ENCODE measurements around the gene SLC22A12.

SLC22A12 gene

DNA sequence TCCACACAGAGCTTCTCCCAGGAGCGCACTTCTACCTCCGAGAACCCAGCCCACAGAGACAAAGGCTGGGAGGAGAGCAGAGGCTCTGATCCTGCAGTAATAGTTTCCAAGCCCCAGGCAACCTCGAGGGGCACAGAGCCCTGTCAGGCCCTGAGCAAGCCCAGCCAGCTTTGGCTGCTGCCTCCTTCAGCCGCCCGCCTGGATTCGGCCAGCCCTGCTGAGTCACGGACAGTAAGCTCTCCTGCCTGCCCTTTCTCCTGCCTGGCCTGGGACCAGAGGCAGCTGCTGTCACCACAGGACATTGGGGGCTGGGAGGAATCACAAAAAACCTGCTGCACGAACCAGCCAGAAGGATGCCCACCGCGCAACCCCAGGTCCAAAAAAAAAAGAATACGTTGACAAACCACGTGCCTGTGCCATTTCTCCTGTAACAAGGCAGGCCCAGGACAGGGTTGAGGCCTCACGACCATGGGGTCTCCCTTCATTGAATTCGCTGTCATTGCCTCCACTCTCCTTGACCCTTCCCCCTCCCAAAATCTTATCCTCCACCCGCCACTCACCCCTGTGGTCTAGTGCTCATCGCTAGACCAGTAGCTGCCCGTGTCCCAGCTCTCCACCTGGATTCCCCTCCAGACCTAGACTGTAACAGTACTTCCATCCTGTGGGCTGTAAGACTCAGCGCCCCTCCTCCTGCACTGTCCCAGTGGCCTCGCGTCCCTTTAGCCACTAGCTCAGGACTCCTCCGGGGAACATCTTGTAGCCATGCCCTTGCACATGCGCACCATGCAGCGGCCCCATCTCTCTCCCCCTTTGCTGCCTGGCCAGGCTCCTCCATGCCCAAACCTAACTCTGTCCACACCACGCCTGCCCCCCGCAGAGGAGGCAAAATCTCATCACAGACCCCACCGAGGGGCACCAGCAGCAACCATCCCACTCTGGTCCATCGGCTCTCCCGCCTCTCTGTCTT is 7.4 kb upstream of the SLC22A12 start:
- H3K36me3 ChIP-seq = no peaks in the 10 kb centered on the region
- H3K27me3 ChIP-seq = no peaks in the 10 kb centered on the region
- TF ChIP-seq, protein P1, sequence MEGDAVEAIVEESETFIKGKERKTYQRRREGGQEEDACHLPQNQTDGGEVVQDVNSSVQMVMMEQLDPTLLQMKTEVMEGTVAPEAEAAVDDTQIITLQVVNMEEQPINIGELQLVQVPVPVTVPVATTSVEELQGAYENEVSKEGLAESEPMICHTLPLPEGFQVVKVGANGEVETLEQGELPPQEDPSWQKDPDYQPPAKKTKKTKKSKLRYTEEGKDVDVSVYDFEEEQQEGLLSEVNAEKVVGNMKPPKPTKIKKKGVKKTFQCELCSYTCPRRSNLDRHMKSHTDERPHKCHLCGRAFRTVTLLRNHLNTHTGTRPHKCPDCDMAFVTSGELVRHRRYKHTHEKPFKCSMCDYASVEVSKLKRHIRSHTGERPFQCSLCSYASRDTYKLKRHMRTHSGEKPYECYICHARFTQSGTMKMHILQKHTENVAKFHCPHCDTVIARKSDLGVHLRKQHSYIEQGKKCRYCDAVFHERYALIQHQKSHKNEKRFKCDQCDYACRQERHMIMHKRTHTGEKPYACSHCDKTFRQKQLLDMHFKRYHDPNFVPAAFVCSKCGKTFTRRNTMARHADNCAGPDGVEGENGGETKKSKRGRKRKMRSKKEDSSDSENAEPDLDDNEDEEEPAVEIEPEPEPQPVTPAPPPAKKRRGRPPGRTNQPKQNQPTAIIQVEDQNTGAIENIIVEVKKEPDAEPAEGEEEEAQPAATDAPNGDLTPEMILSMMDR (IDR thresholded peaks at IDR 0.05) = no peak
- H3K4me3 ChIP-seq = no peak overlapping the region
- H3K4me1 ChIP-seq = peaks cover 0 to 8% (median 2%) of the 10 kb centered on the region in 4 donors
- H3K9me3 ChIP-seq = peaks cover 0 to 9% (median 4%) of the 10 kb centered on the region in 3 donors
- no peak overlapping the region for H3K27ac ChIP-seq
- DNase-seq = peak in 1 of 2 donors; percentile 56
- intact Hi-C loops (cut with DNase I; ENCODE audit: low total_unique reads) = no loop called here

DNA sequence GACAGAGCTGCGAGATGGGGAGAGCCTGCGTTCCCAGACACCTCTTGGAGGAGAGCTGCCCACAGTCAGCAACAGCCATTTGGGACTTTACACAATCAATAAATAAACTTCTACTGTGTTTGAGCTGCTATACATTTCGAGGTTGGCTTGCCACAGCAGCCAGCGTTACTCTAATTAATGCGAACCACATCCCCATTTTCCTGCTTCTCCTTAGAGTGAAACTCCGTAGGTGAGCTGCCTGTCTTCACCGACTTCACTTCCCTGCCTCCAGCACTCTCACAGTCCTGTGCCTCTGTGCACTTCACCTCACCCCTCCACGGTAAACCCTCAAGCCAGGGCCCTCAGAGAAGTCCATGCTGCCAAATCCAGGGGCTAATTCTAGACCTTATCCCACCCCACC is 5.9 kb upstream of the SLC22A12 start:
- peaks cover 0 to 5% (median under 1%) of the 10 kb centered on the region in 4 donors for H3K4me1 ChIP-seq
- H3K27ac ChIP-seq = no peak overlapping the region
- TF ChIP-seq, protein P1 (IDR thresholded peaks at IDR 0.05) = no peak
- H3K9me3 ChIP-seq = peaks cover 0 to 16% (median 8%) of the 10 kb centered on the region in 3 donors
- H3K36me3 ChIP-seq = no peaks in the 10 kb centered on the region
- no peak for DNase-seq
- intact Hi-C loops (cut with DNase I; ENCODE audit: low total_unique reads) = no loop called here
- H3K4me3 ChIP-seq = no peak overlapping the region
- no peaks in the 10 kb centered on the region for H3K27me3 ChIP-seq

DNA sequence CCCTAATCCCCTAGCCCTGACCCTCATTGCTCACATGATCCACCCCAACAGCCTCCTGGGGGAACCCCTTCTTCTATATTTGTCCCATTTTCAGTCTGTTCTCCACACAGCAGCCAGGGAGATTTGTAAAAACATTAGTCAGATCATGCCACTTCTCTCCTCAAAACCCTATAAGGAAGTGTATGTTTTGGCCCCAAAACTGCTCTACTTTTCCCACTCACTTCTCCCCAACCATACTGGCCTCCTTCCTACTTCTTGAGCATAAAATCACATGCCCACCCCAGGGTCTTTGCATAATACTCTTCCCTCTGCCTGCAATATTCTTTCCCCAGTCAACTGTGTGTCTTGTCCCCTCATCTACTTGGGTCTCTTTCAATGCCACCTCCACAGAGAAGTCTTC is 4.7 kb upstream of the SLC22A12 start:
- Histone ChIP-seq H3K9me3 (peaks cover 0 to 16% (median 8%) of the 10 kb centered on the region in 3 donors), H3K27ac (no peak overlapping the region), H3K4me3 (no peak overlapping the region), H3K36me3 (no peaks in the 10 kb centered on the region), H3K4me1 (no peaks in the 10 kb centered on the region), H3K27me3 (peaks cover 0 to 3% of the 10 kb centered on the region in 2 donors)
- DNase-seq = no peak
- TF ChIP-seq, protein P1 (IDR thresholded peaks at IDR 0.05) = no peak
- intact Hi-C loops (cut with DNase I; ENCODE audit: low total_unique reads) = no loop called here

DNA sequence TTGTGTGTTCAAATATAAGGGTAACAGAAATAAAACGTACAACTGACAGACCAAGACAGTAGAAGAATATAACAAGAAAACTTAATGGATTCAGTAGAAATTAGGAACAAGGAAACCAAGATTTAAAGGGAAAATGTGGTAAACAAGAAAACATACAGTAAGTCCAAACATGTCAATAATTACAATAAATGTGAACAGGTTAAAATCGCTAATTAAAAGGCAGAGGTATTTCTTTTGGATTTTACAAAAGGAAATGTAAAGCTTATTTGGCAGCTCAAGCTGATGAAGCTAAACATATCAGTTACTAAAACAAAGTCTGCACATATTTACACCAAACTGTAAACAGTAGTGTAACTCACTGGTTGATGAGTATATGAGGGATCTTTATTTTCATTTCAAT is 2.3 kb upstream of the SLC22A12 start:
- H3K27me3 ChIP-seq = peaks cover 0 to 7% of the 10 kb centered on the region in 2 donors
- intact Hi-C loops (cut with DNase I; ENCODE audit: low total_unique reads) = no loop called here
- no peaks in the 10 kb centered on the region for H3K4me1 ChIP-seq
- H3K9me3 ChIP-seq = peaks cover 0 to 16% (median 8%) of the 10 kb centered on the region in 3 donors
- TF ChIP-seq, protein P1 (IDR thresholded peaks at IDR 0.05) = no peak
- H3K36me3 ChIP-seq = no peaks in the 10 kb centered on the region
- no peak overlapping the region for H3K4me3 ChIP-seq
- no peak overlapping the region for H3K27ac ChIP-seq
- DNase-seq = no peak

DNA sequence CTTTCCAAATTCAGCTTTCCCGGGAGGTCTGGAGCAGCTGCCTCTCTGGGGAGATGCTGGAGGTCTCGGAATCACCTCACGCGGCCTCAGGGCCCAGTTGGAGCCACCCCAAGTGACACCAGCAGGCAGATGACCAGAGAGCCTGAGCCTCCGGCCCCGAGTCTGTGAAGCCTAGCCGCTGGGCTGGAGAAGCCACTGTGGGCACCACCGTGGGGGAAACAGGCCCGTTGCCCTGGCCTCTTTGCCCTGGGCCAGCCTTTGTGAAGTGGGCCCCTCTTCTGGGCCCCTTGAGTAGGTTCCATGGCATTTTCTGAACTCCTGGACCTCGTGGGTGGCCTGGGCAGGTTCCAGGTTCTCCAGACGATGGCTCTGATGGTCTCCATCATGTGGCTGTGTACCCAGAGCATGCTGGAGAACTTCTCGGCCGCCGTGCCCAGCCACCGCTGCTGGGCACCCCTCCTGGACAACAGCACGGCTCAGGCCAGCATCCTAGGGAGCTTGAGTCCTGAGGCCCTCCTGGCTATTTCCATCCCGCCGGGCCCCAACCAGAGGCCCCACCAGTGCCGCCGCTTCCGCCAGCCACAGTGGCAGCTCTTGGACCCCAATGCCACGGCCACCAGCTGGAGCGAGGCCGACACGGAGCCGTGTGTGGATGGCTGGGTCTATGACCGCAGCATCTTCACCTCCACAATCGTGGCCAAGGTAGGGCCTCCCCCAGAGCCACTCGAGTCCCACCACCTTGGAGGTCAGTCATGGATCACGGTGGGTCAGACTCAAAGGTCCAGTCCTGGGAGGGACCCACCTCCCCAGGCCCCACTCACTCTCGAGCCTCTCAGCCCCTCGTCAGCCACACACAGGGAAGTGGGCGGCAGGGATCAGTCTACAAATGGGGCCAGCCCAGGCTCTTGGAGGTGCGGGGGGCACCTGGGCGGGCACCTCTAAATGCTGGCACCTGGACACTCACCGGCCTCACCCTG is 525 bp downstream of the SLC22A12 start:
- intact Hi-C loops (cut with DNase I; ENCODE audit: low total_unique reads) = no loop called here
- Histone ChIP-seq H3K27me3 (peaks cover 0 to 7% of the 10 kb centered on the region in 2 donors), H3K9me3 (peaks cover 0 to 16% (median 8%) of the 10 kb centered on the region in 3 donors), H3K36me3 (no peaks in the 10 kb centered on the region), H3K4me1 (no peaks in the 10 kb centered on the region), H3K27ac (no peak overlapping the region), H3K4me3 (no peak overlapping the region)
- TF ChIP-seq, protein P1 (IDR thresholded peaks at IDR 0.05) = no peak
- peak in 1 of 2 donors; percentile 54 for DNase-seq
